ENCODE results near the gene FGL2.

FGL2 gene

GRCh38 chr7:77208416-77208815, 8.8 kb upstream of the FGL2 start:
- no peak for TF ChIP-seq CTCF (conservative IDR thresholded peaks at IDR 0.05)

GRCh38 chr7:77205706-77206105, 6.1 kb upstream of the FGL2 start:
- no peak overlapping the region for H3K27ac ChIP-seq
- TF ChIP-seq CTCF (conservative IDR thresholded peaks at IDR 0.05), result no peak

More at GRCh38 chr7:77208416-77208815, 8.8 kb upstream of the FGL2 start:
- H3K27ac ChIP-seq, result no peak overlapping the region

GRCh38 chr7:77202481-77202976, 2.9 kb upstream of the FGL2 start:
- no peak overlapping the region for H3K27ac ChIP-seq
- TF ChIP-seq CTCF (conservative IDR thresholded peaks at IDR 0.05), result no peak

GRCh38 chr7:77200542-77200941, 923 bp upstream of the FGL2 start:
- H3K27ac ChIP-seq, result peak overlapping the region; percentile 74; the same call in 1 of the 2 replicates
- TF ChIP-seq CTCF (conservative IDR thresholded peaks at IDR 0.05), result no peak

GRCh38 chr7:77197141-77197540, 2.5 kb downstream of the FGL2 start:
- no peak overlapping the region for H3K27ac ChIP-seq
- no peak for TF ChIP-seq CTCF (conservative IDR thresholded peaks at IDR 0.05)

- no peak for TF ChIP-seq CTCF (conservative IDR thresholded peaks at IDR 0.05)
- no peak overlapping the region for H3K27ac ChIP-seq
These were observed 10.7 kb downstream of the FGL2 start for GRCh38 chr7:77188731-77189437.

GRCh38 chr7:77185866-77186265, 13.8 kb downstream of the FGL2 start:
- H3K27ac ChIP-seq, result no peak overlapping the region
- no peak for TF ChIP-seq CTCF (conservative IDR thresholded peaks at IDR 0.05)
